Trophoblast cell (in vitro differentiated cells and primary cell): Measurements from ENCODE around the gene S100A4.

ENCODE experiments used
- DNase-seq, 2 donors: peaks; one replicate each; pipeline ENCODE4 v3.0.0-alpha.2; 2016
- H2AFZ ChIP-seq: 2 replicates; pipeline ENCODE4 v1.6.1; 2013; ENCODE audit warnings: low read length, moderate library complexity, mild to moderate bottlenecking; ENCODE audit not compliant: insufficient read depth, poor library complexity
- H2AK5ac ChIP-seq: 2 replicates; pipeline ENCODE4 v1.6.1; 2013; ENCODE audit warnings: mild to moderate bottlenecking, low read length
- H2BK120ac ChIP-seq: 2 replicates; pipeline ENCODE4 v1.6.1; 2013; ENCODE audit warnings: low read length, mild to moderate bottlenecking, moderate library complexity; ENCODE audit not compliant: insufficient read depth, poor library complexity
- H2BK12ac ChIP-seq: 2 replicates; pipeline ENCODE4 v1.6.1; 2013; ENCODE audit warnings: mild to moderate bottlenecking, low read length, moderate library complexity
- H2BK5ac ChIP-seq: 2 replicates; pipeline ENCODE4 v1.6.1; 2013; ENCODE audit warnings: low read length, low read depth, moderate library complexity, mild to moderate bottlenecking; ENCODE audit not compliant: poor library complexity
- H3K14ac ChIP-seq: 2 replicates; pipeline ENCODE4 v1.6.1; 2013; ENCODE audit warnings: mild to moderate bottlenecking, low read length
- H3K18ac ChIP-seq: 2 replicates; pipeline ENCODE4 v1.6.1; 2013; ENCODE audit warnings: mild to moderate bottlenecking, low read length
- H3K23ac ChIP-seq: 2 replicates; pipeline ENCODE4 v1.6.1; 2013; ENCODE audit warnings: low read length
- H3K27ac ChIP-seq: 2 replicates; pipeline ENCODE4 v1.5.1; 2013; ENCODE audit warnings: low read depth, mild to moderate bottlenecking, inconsistent platforms, low read length, moderate library complexity
- H3K27me3 ChIP-seq: 2 replicates; pipeline ENCODE4 v1.6.1; 2013; ENCODE audit warnings: inconsistent platforms, mild to moderate bottlenecking, low read length, moderate library complexity; ENCODE audit not compliant: insufficient read depth
- H3K36me3 ChIP-seq, 2 experiments: 1 replicate in 1 of 2; 2 replicates in 1 of 2; pipeline ENCODE4 v1.6.1; 2013; ENCODE audit warnings: low read length in 2 of 2, mild to moderate bottlenecking in 2 of 2, moderate library complexity in 1 of 2; ENCODE audit not compliant: insufficient read depth in 2 of 2, control insufficient read depth in 1 of 2
- H3K4ac ChIP-seq: 2 replicates; pipeline ENCODE4 v1.6.1; 2013; ENCODE audit warnings: low read depth, mild to moderate bottlenecking, low read length, moderate library complexity
- H3K4me1 ChIP-seq, 2 experiments: 1 replicate in 1 of 2; 2 replicates in 1 of 2; pipeline ENCODE4 v1.6.1; 2013; ENCODE audit warnings: low read length in 2 of 2, mild to moderate bottlenecking in 2 of 2, moderate library complexity in 1 of 2; ENCODE audit not compliant: insufficient read depth in 2 of 2, control insufficient read depth in 1 of 2
- H3K4me2 ChIP-seq: 2 replicates; pipeline ENCODE4 v1.6.1; 2013; ENCODE audit warnings: inconsistent platforms, mild to moderate bottlenecking, low read length, moderate library complexity
- H3K4me3 ChIP-seq: 2 replicates; pipeline ENCODE4 v1.5.1; 2013; ENCODE audit warnings: mild to moderate bottlenecking, low read depth, low read length, inconsistent platforms
- H3K79me1 ChIP-seq: one replicate; pipeline ENCODE4 v1.6.1; 2013; ENCODE audit warnings: low read length
- H3K79me2 ChIP-seq: 2 replicates; pipeline ENCODE4 v1.6.1; 2013; ENCODE audit warnings: low read length, mild to moderate bottlenecking; ENCODE audit not compliant: control insufficient read depth, insufficient read depth, poor library complexity
- H3K9ac ChIP-seq: 2 replicates; pipeline ENCODE4 v1.6.1; 2013; ENCODE audit warnings: mild to moderate bottlenecking, low read length
- H3K9me3 ChIP-seq: 2 replicates; pipeline ENCODE4 v1.6.1; 2013; ENCODE audit warnings: low read depth, mild to moderate bottlenecking, control low read depth, inconsistent platforms, low read length; ENCODE audit not compliant: insufficient read depth
- H4K12ac ChIP-seq: 2 replicates; pipeline ENCODE4 v1.6.1; 2013; ENCODE audit warnings: low read depth, mild to moderate bottlenecking, low read length, moderate library complexity
- H4K8ac ChIP-seq: 2 replicates; pipeline ENCODE4 v1.6.1; 2013; ENCODE audit warnings: low read depth, mild to moderate bottlenecking, low read length, moderate library complexity
- H4K91ac ChIP-seq: one replicate; pipeline ENCODE4 v1.6.1; 2013; ENCODE audit warnings: low read depth, mild to moderate bottlenecking, low read length, moderate library complexity
- WGBS: extraction: QIAGEN DNeasy Blood & Tissue Kit; methylation state at CpG from one replicate; pipeline ENCODE4 v1.1.7; 2013; ENCODE audit warnings: missing lambda C conversion rate; ENCODE audit not compliant: insufficient read length, insufficient coverage; ENCODE audit errors: extremely low coverage; 5-methylcytosine and 5-hydroxymethylcytosine counted together

S100A4 gene

GRCh38 chr1:153538315-153538821 lies 7.2 kb downstream of the S100A4 start:
- Histone ChIP-seq H3K27me3 (no peaks in the 10 kb centered on the region), H3K27ac (no peak overlapping the region), H3K9ac (no peak overlapping the region), H2BK120ac (peak overlapping the region; percentile 2), H4K12ac (no peak overlapping the region), H2AK5ac (peak overlapping the region; percentile 17), H3K14ac (no peak overlapping the region), H3K36me3 (no peaks in the 10 kb centered on the region), H2BK12ac (peak overlapping the region; percentile 69), H3K79me1 (peaks cover 26% of the 10 kb centered on the region), H3K9me3 (no peaks in the 10 kb centered on the region), H3K4ac (no peak overlapping the region), H3K4me2 (no peak overlapping the region), H3K4me3 (no peak overlapping the region), H4K8ac (peak overlapping the region; percentile 57), H3K23ac (no peak overlapping the region), H2BK5ac (peak overlapping the region; percentile 21), H4K91ac (peak overlapping the region; percentile 78), H3K4me1 (peaks cover 20 to 36% of the 10 kb centered on the region in 2 experiments), H2AFZ (no peak overlapping the region), H3K18ac (no peak overlapping the region), H3K79me2 (no peaks in the 10 kb centered on the region)
- DNase-seq: no peak
- no CpG with 5 or more reads among the region's 6 CpGs for WGBS

GRCh38 chr1:153537376-153537730 lies 8.3 kb downstream of the S100A4 start:
- Histone ChIP-seq H3K4me2 (no peak overlapping the region), H3K9me3 (no peaks in the 10 kb centered on the region), H2AFZ (no peak overlapping the region), H3K27me3 (no peaks in the 10 kb centered on the region), H3K9ac (no peak overlapping the region), H2BK5ac (no peak overlapping the region), H3K79me1 (peaks cover 30% of the 10 kb centered on the region), H3K23ac (no peak overlapping the region), H4K12ac (no peak overlapping the region), H3K4me1 (peaks cover 27 to 37% of the 10 kb centered on the region in 2 experiments), H3K27ac (no peak overlapping the region), H3K18ac (no peak overlapping the region), H3K4ac (no peak overlapping the region), H2AK5ac (peak overlapping the region; percentile 41), H4K91ac (peak overlapping the region; percentile 71), H3K79me2 (no peaks in the 10 kb centered on the region), H3K14ac (no peak overlapping the region), H4K8ac (no peak overlapping the region), H2BK120ac (no peak overlapping the region), H3K36me3 (no peaks in the 10 kb centered on the region), H3K4me3 (no peak overlapping the region), H2BK12ac (peak overlapping the region; percentile 58)
- WGBS: no CpG with 5 or more reads among the region's 6 CpGs
- no peak for DNase-seq

GRCh38 chr1:153536671-153537375 lies 8.8 kb downstream of the S100A4 start:
- H3K4ac ChIP-seq: peak overlapping the region; percentile 24
- H3K4me2 ChIP-seq: no peak overlapping the region
- peak overlapping the region; percentile 40 for H2BK120ac ChIP-seq
- no peaks in the 10 kb centered on the region for H3K36me3 ChIP-seq
- WGBS: no CpG with 5 or more reads among the region's 9 CpGs
- H4K8ac ChIP-seq: peak overlapping the region; percentile 14
- no peak overlapping the region for H3K23ac ChIP-seq
- peaks cover 27 to 38% of the 10 kb centered on the region in 2 experiments for H3K4me1 ChIP-seq
- no peak overlapping the region for H3K14ac ChIP-seq
- H2BK12ac ChIP-seq: peak overlapping the region; percentile 84
- H3K79me1 ChIP-seq: peaks cover 31% of the 10 kb centered on the region
- H3K79me2 ChIP-seq: no peaks in the 10 kb centered on the region
- peak overlapping the region; percentile 31 for H3K18ac ChIP-seq
- no peaks in the 10 kb centered on the region for H3K27me3 ChIP-seq
- no peaks in the 10 kb centered on the region for H3K9me3 ChIP-seq
- no peak overlapping the region for H2BK5ac ChIP-seq
- H4K12ac ChIP-seq: no peak overlapping the region
- H3K27ac ChIP-seq: no peak overlapping the region
- no peak overlapping the region for H2AFZ ChIP-seq
- H4K91ac ChIP-seq: peak overlapping the region; percentile 71
- H3K4me3 ChIP-seq: no peak overlapping the region
- no peak overlapping the region for H2AK5ac ChIP-seq
- peak in 1 of 2 donors; percentile 29 for DNase-seq
- no peak overlapping the region for H3K9ac ChIP-seq

GRCh38 chr1:153536012-153536670 lies 9.5 kb downstream of the S100A4 start:
- Histone ChIP-seq H3K4ac (peak overlapping the region; percentile 24), H4K12ac (no peak overlapping the region), H2BK5ac (no peak overlapping the region), H3K9me3 (no peaks in the 10 kb centered on the region), H4K8ac (peak overlapping the region; percentile 11), H3K9ac (no peak overlapping the region), H3K27me3 (no peaks in the 10 kb centered on the region), H2BK120ac (peak overlapping the region; percentile 40), H2BK12ac (peak overlapping the region; percentile 84), H3K79me1 (peaks cover 31% of the 10 kb centered on the region), H3K79me2 (no peaks in the 10 kb centered on the region), H2AFZ (peak overlapping the region; percentile 32), H3K36me3 (no peaks in the 10 kb centered on the region), H3K4me1 (peaks cover 27 to 38% of the 10 kb centered on the region in 2 experiments), H3K4me3 (no peak overlapping the region), H3K23ac (no peak overlapping the region), H4K91ac (peak overlapping the region; percentile 71), H3K27ac (no peak overlapping the region), H3K18ac (peak overlapping the region; percentile 31), H3K4me2 (peak overlapping the region; percentile 38), H3K14ac (peak overlapping the region; percentile 63), H2AK5ac (peak overlapping the region; percentile 49)
- DNase-seq: peak; percentile 59 to 76
- WGBS: no CpG with 5 or more reads among the region's 38 CpGs
